IMR-90 (cell line): ENCODE measurements around the gene RCN2. TPM values are rescaled to one million over a fixed set of nuclear protein-coding genes. Genes with fewer than 3 reads are reported as not detected.

Experiments
- ATAC-seq: fragments of 200-7000 bp; cut with Tn5 transposase; 2 replicates; pipeline ENCODE4 v1.9.1; 2020; ENCODE audit warnings: low read depth, mild to moderate bottlenecking, moderate library complexity
- BruUV-seq: library from RNA; stranded (reverse); fragments of 400-500 nt; replicated peaks from 2 replicates; lab custom pipeline; 2021; lab: Mats Ljungman, UMichigan
- CTCF ChIA-PET: fragments of 300-600 bp; formaldehyde crosslinking; extraction: SDS; loops from one replicate; lab custom pipeline; 2021; ENCODE audit warnings: antibody characterized with exemption; lab: Yijun Ruan, JAX
- POLR2A ChIA-PET: fragments of 300-600 bp; sonication (Branson Sonifier 250); formaldehyde crosslinking; loops from one replicate; lab custom pipeline; 2022; ENCODE audit warnings: antibody characterized with exemption; ENCODE audit not compliant: unreplicated experiment; lab: Charles Lee
- DNase-seq: peaks from one replicate; pipeline ENCODE4 v3.0.0; 2013
- H2AFZ ChIP-seq: replicated peaks from 2 replicates; pipeline ENCODE3; 2013; ENCODE audit warnings: low read length, mild to moderate bottlenecking; ENCODE audit not compliant: poor library complexity
- H2AK5ac ChIP-seq: 2 replicates; pipeline ENCODE4 v1.6.1; 2013; ENCODE audit warnings: low read depth, low read length, inconsistent platforms
- H2AK9ac ChIP-seq: replicated peaks from 2 replicates; pipeline ENCODE3; 2013; ENCODE audit warnings: mild to moderate bottlenecking, low read depth, low read length, moderate library complexity; ENCODE audit not compliant: poor library complexity
- H2BK120ac ChIP-seq: 2 replicates; pipeline ENCODE4 v1.6.1; 2013; ENCODE audit warnings: low read depth, low read length, inconsistent platforms
- H2BK15ac ChIP-seq: 3 replicates; pipeline ENCODE4 v1.6.1; 2013; ENCODE audit warnings: low read depth, low read length, inconsistent platforms
- H2BK20ac ChIP-seq: 2 replicates; pipeline ENCODE4 v1.6.1; 2013; ENCODE audit warnings: low read depth, mild to moderate bottlenecking, inconsistent platforms, low read length, moderate library complexity
- H2BK5ac ChIP-seq: 2 replicates; pipeline ENCODE4 v1.6.1; 2013; ENCODE audit warnings: mild to moderate bottlenecking, low read depth, low read length, inconsistent platforms; ENCODE audit not compliant: poor library complexity, severe bottlenecking
- H3K14ac ChIP-seq: replicated peaks from 2 replicates; pipeline ENCODE4 v1.6.1; 2013; ENCODE audit warnings: low read depth, low read length, inconsistent platforms
- H3K18ac ChIP-seq: 2 replicates; pipeline ENCODE4 v1.6.1; 2013; ENCODE audit warnings: low read depth, low read length, control low read depth
- H3K23ac ChIP-seq: 2 replicates; pipeline ENCODE4 v1.6.1; 2013; ENCODE audit warnings: low read depth, low read length, inconsistent platforms
- H3K27ac ChIP-seq: 2 replicates; pipeline ENCODE4 v1.5.1; 2013; ENCODE audit warnings: mild to moderate bottlenecking, control low read depth, low read length; ENCODE audit not compliant: insufficient read depth
- H3K27me3 ChIP-seq: 2 replicates; pipeline ENCODE4 v1.6.1; 2013; ENCODE audit warnings: low read length; ENCODE audit not compliant: control insufficient read depth, insufficient read depth
- H3K36me3 ChIP-seq: 2 replicates; pipeline ENCODE4 v1.6.1; 2013; ENCODE audit warnings: low read length, mixed read lengths; ENCODE audit not compliant: control insufficient read depth, insufficient read depth
- H3K4ac ChIP-seq: 2 replicates; pipeline ENCODE4 v1.6.1; 2013; ENCODE audit warnings: low read depth, low read length, inconsistent platforms
- H3K4me1 ChIP-seq: 2 replicates; pipeline ENCODE4 v1.6.1; 2013; ENCODE audit warnings: low read length, mixed read lengths; ENCODE audit not compliant: control insufficient read depth, insufficient read depth
- H3K4me2 ChIP-seq: 2 replicates; pipeline ENCODE4 v1.6.1; 2013; ENCODE audit warnings: low read depth, mild to moderate bottlenecking, control low read depth, low read length, moderate library complexity
- H3K4me3 ChIP-seq: 2 replicates; pipeline ENCODE4 v1.5.1; 2013; ENCODE audit warnings: low read depth, mild to moderate bottlenecking, control low read depth, low read length, moderate library complexity; ENCODE audit not compliant: insufficient read depth
- H3K56ac ChIP-seq: 2 replicates; pipeline ENCODE4 v1.6.1; 2013; ENCODE audit warnings: low read length, inconsistent platforms; ENCODE audit not compliant: insufficient read depth; ENCODE audit errors: extremely low read depth
- H3K79me1 ChIP-seq, 2 experiments: 2 replicates each; pipeline ENCODE4 v1.6.1; 2013; ENCODE audit warnings: low read length in 2 of 2, inconsistent platforms in 1 of 2, low read depth in 1 of 2
- H3K9ac ChIP-seq: 2 replicates; pipeline ENCODE4 v1.6.1; 2013; ENCODE audit warnings: low read depth, low read length, control low read depth
- H3K9me1 ChIP-seq: 2 replicates; pipeline ENCODE4 v1.6.1; 2013; ENCODE audit warnings: low read length, inconsistent platforms; ENCODE audit not compliant: insufficient read depth
- H3K9me3 ChIP-seq: 2 replicates; pipeline ENCODE4 v1.6.1; 2013; ENCODE audit warnings: low read length; ENCODE audit not compliant: control insufficient read depth, insufficient read depth
- H4K20me1 ChIP-seq: 2 replicates; pipeline ENCODE4 v1.6.1; 2013; ENCODE audit warnings: low read length, inconsistent platforms; ENCODE audit not compliant: insufficient read depth
- H4K5ac ChIP-seq: 2 replicates; pipeline ENCODE4 v1.6.1; 2013; ENCODE audit warnings: mild to moderate bottlenecking, low read depth, low read length, control low read depth
- H4K8ac ChIP-seq, 2 experiments: 2 replicates each; pipeline ENCODE4 v1.6.1; 2013; ENCODE audit warnings: low read depth in 2 of 2, low read length in 2 of 2, control low read depth in 1 of 2, inconsistent platforms in 1 of 2
- H4K91ac ChIP-seq: 2 replicates; pipeline ENCODE4 v1.6.1; 2013; ENCODE audit warnings: low read depth, low read length, inconsistent platforms; ENCODE audit not compliant: insufficient read depth
- BHLHE40 ChIP-seq: fragments of 150-350 bp; IDR thresholded peaks from 2 replicates; pipeline ENCODE4 v1.6.1; 2016; ENCODE audit warnings: mild to moderate bottlenecking, low read depth, low read length
- CTCF ChIP-seq: conservative IDR thresholded peaks from 2 replicates; pipeline ENCODE4 v1.5.1; 2012; ENCODE audit warnings: mild to moderate bottlenecking, low read depth, low read length, improper control_type of control experiment
- ELK1 ChIP-seq: fragments of 150-350 bp; IDR thresholded peaks from 2 replicates; pipeline ENCODE4 v1.6.1; 2016; ENCODE audit warnings: low read depth, mild to moderate bottlenecking, low read length, moderate library complexity, borderline replicate concordance
- FOS ChIP-seq: fragments of 150-350 bp; IDR thresholded peaks from 2 replicates; pipeline ENCODE4 v1.6.1; 2016; ENCODE audit warnings: low read depth, low read length
- MAFK ChIP-seq: IDR thresholded peaks from 2 replicates; pipeline ENCODE4 v1.6.1; 2012; ENCODE audit warnings: low read depth, low read length, improper control_type of control experiment
- MAZ ChIP-seq: IDR thresholded peaks from 2 replicates; pipeline ENCODE4 v1.6.1; 2012; ENCODE audit warnings: low read depth, mild to moderate bottlenecking, low read length, improper control_type of control experiment, moderate library complexity, borderline replicate concordance
- MXI1 ChIP-seq: IDR thresholded peaks from 2 replicates; pipeline ENCODE4 v1.6.1; 2012; ENCODE audit warnings: low read depth, mild to moderate bottlenecking, low read length, moderate library complexity, borderline replicate concordance
- NFE2L2 ChIP-seq: fragments of 150-350 bp; IDR thresholded peaks from 2 replicates; pipeline ENCODE4 v1.6.1; 2016; ENCODE audit warnings: low read depth, mild to moderate bottlenecking, low read length
- POLR2A ChIP-seq: IDR thresholded peaks from 2 replicates; pipeline ENCODE4 v1.6.1; 2012; ENCODE audit warnings: mild to moderate bottlenecking, low read depth, low read length
- RAD21 ChIP-seq: IDR thresholded peaks from 2 replicates; pipeline ENCODE4 v1.6.1; 2012; ENCODE audit warnings: low read length, improper control_type of control experiment
- SMC3 ChIP-seq: fragments of 150-350 bp; IDR thresholded peaks from 2 replicates; pipeline ENCODE4 v1.6.1; 2016; ENCODE audit warnings: low read depth, mild to moderate bottlenecking, antibody characterized with exemption, low read length, moderate library complexity
- WGBS, 2 experiments: methylation state at CpG; one replicate each; pipeline versions ENCODE4 v1.1.5 to v1.1.7; 2013; ENCODE audit warnings: missing lambda C conversion rate in 2 of 2; ENCODE audit not compliant: insufficient read length in 1 of 2; ENCODE audit errors: extremely low coverage in 2 of 2; 5-methylcytosine and 5-hydroxymethylcytosine counted together
- dilution Hi-C: fragments of 300-500 bp; cut with HindIII; formaldehyde crosslinking; loops from one replicate; pipeline ENCODE4 v1.14.3; 2018; ENCODE audit warnings: low sequenced_read_pairs; ENCODE audit not compliant: unreplicated experiment
- in situ Hi-C: fragments of 300-500 bp; cut with MboI; formaldehyde crosslinking; loops from 3 replicates; pipeline ENCODE4 v1.14.3; 2019; ENCODE audit warnings: low sequenced_read_pairs, inconsistent platforms, mixed read lengths
- intact Hi-C: fragments of 100-400 bp; cut with micrococcal nuclease; formaldehyde crosslinking; loops from 2 replicates; pipeline ENCODE4 v1.10.0; 2022
- polyA plus RNA-seq, 3 experiments: library from polyadenylated mRNA; depleted of rRNA; stranded (reverse); fragments of >200 nt; gene quantifications; 2 replicates each; pipeline ENCODE4 v1.2.3, GENCODE V29; 2012; ENCODE audit warnings: low replicate concordance in 1 of 3
- total RNA-seq: library from RNA; depleted of rRNA; stranded (reverse); fragments of >200 nt; gene quantifications from 2 replicates; pipeline ENCODE4 v1.2.3, GENCODE V29; 2012

The RCN2 gene
- total and polyA plus RNA-seq, 2 of the 4 experiments (the other 2 are of a cell fraction), result 12.0 to 56.5 TPM

GRCh38 chr15:76963596-76963995, 32.0 kb downstream of the RCN2 start:
- POLR2A ChIA-PET, result no interaction called here

More at GRCh38 chr15:76963596-76963995, 32.0 kb downstream of the RCN2 start:
- no peak overlapping the region for H2BK5ac ChIP-seq
- H2AK5ac ChIP-seq, result no peak overlapping the region; the same call in 1 of the 2 replicates
- BruUV-seq, result no TSS peak
- H2AFZ ChIP-seq, result peak overlapping the region; percentile 2
- H3K27ac ChIP-seq, result no peak overlapping the region
- no peak overlapping the region for H2BK15ac ChIP-seq
- no peak overlapping the region for H3K18ac ChIP-seq
- in situ Hi-C loops, result no loop called here
- H3K9me1 ChIP-seq, result no peaks in the 10 kb centered on the region
- no peak overlapping the region for H3K4ac ChIP-seq
- H3K4me3 ChIP-seq, result no peak overlapping the region
- H4K5ac ChIP-seq, result no peak overlapping the region
- H3K14ac ChIP-seq, result no peak overlapping the region
- no peak for DNase-seq
- H4K91ac ChIP-seq, result no peak overlapping the region
- no peaks in the 10 kb centered on the region for H3K4me1 ChIP-seq
- no peak overlapping the region for H2BK120ac ChIP-seq
- no peaks in the 10 kb centered on the region for H3K9me3 ChIP-seq
- H4K20me1 ChIP-seq, result no peaks in the 10 kb centered on the region
- CTCF ChIA-PET, result no interaction called here
- H4K8ac ChIP-seq, result no peak overlapping the region
- no peak overlapping the region for H3K4me2 ChIP-seq
- no peaks in the 10 kb centered on the region for H3K79me1 ChIP-seq
- 71% methylated on average over 7 of the region's 9 CpGs; no CpG with 5 or more reads in 1 of the 2 experiments for WGBS, 2 experiments
- no peak overlapping the region for H2AK9ac ChIP-seq
- dilution Hi-C loops, result no loop called here
- no peak overlapping the region for H3K9ac ChIP-seq
- no peak for TF ChIP-seq MAFK
- TF ChIP-seq BHLHE40, result no peak
- no peak for TF ChIP-seq RAD21
- no peak for TF ChIP-seq CTCF
- TF ChIP-seq POLR2A, result no peak
- TF ChIP-seq ELK1, result no peak
- no peak for TF ChIP-seq SMC3
- TF ChIP-seq NFE2L2, result no peak
- TF ChIP-seq FOS, result no peak
- TF ChIP-seq MXI1, result no peak
- no peak for TF ChIP-seq MAZ
- H3K27me3 ChIP-seq, result peaks cover 39% of the 10 kb centered on the region
- ATAC-seq, result no peak; the same call in 1 of the 2 replicates
- no peak overlapping the region for H3K56ac ChIP-seq
- H3K23ac ChIP-seq, result no peak overlapping the region
- intact Hi-C loops, result no loop called here
- H3K36me3 ChIP-seq, result no peaks in the 10 kb centered on the region
- no peak overlapping the region for H2BK20ac ChIP-seq
